Stimulated activated CD8-positive, alpha-beta memory T cell treated with anti-CD3 and anti-CD28 coated beads, Interleukin-2, amount 100 ng/mL, for 1 hour (primary cell): Measurements from ENCODE around the gene FAM177A1.
A peak's percentile ranks its signal among the peaks of the same experiment; 100 is the strongest.
"Not testable (repeated sequence)": the region's sequence is repeated elsewhere in the genome, so short reads cannot be mapped to it uniquely, and the experiment has no call there.

Source experiments
- DNase-seq, 2 donors: peaks; one replicate each; pipeline ENCODE4 v3.0.0-alpha.2; 2020; ENCODE audit warnings: low read depth in 2 of 2

FAM177A1 gene, protein sequence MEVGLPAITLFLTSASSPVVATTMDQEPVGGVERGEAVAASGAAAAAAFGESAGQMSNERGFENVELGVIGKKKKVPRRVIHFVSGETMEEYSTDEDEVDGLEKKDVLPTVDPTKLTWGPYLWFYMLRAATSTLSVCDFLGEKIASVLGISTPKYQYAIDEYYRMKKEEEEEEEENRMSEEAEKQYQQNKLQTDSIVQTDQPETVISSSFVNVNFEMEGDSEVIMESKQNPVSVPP

DNA sequence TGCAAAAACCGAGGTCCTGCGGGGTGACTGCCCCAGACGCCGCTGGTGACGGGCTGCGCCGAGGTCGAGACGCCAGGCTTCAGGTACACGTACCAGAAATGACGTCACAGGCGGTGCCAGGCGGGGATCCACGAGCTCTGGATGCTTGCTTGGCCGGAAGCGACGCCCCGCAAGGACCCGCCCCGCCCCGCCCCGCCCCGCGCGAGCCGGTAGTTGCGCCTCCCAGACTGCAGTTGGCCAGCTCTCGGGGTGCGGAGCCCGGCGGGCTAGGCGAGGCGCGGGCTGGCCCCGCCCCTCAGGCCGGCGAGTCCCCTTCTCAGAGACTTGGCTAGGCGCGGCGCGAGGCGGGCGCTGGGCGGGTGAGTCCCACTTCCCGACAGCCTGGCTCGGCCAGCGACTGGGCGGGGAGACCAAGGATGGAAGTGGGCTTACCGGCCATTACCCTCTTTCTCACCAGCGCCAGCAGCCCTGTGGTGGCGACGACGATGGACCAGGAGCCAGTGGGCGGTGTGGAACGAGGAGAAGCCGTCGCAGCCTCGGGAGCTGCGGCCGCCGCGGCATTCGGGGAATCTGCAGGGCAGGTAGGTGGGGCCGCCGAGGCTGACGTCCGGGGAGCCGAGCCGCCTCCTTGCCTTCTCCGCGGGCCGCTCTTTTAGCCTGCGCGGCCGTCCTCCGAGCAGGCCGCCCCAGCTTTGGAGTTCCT, at the start of gene FAM177A1:
FAM177A1 (plus strand) TSS at position 225 of the 703 bp plus-strand sequence; CDS start at position 417, 192 bp downstream.
- peak; percentile 97 to 98 for DNase-seq

GRCh38 chr14:34997762-34998161, 48.3 kb upstream of the FAM177A1 start:
- no peak for DNase-seq

- DNase-seq: no peak
Observed at GRCh38 chr14:34999500-34999899, 46.6 kb upstream of the FAM177A1 start.

GRCh38 chr14:35001621-35002020, 44.5 kb upstream of the FAM177A1 start:
- DNase-seq: no peak

DNA sequence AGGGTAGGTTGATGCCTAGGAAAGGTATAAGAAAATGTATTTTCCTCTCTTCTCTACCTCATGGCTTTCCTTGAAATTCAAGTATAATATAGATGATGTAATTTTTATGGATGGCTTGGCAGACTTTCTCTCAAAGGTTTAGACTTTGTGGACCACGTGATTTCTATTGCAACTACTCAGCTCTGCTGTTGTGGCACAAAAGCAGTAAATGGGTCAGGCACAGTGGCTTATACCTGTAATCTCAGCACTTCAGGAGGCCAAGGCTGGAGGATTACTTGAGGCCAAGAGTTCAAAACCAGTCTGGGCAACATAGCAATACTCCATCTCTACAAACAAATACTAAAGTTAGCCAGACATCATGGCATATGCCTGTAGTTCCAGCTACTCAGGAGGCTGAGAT, 41.2 kb upstream of the FAM177A1 start:
- DNase-seq: no peak

DNA sequence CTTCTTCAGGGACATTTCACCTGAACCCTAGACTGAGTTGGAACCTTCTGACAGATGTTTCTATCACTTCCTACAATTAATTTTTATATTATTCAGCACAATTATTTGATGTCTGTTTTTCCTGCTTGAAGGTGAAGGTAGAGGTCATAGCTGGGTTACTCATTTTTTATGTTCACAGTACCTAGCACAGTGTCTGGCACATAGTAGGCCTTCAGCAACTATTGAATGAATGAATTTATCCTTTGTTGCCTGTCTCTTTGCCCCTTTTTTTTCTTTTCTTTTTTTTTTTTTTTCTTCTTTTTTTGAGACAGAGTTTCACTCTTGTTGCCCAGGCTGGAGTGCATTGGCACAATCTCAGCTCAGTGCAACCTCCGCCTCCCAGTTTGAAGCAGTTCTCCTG, 29.5 kb upstream of the FAM177A1 start:
- DNase-seq: no peak

DNA sequence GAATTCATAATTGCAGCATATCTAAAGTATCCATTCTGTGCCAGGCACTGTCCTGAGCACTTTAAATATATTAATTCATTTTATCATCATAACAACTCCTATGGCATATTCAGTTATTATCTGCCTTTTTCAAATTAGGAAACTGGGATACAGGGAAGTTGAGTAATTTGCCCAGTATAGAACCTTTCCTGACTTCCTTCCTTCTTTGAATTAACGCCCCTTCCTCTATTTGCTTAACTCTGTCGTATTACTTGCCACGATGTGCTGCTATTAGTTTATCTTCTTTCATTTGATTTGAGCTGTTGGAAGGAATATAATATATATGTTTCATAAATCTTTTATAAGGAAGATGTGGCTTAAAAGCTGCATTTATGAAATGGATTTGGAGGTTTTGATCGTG, 25.4 kb upstream of the FAM177A1 start:
- no peak for DNase-seq

DNA sequence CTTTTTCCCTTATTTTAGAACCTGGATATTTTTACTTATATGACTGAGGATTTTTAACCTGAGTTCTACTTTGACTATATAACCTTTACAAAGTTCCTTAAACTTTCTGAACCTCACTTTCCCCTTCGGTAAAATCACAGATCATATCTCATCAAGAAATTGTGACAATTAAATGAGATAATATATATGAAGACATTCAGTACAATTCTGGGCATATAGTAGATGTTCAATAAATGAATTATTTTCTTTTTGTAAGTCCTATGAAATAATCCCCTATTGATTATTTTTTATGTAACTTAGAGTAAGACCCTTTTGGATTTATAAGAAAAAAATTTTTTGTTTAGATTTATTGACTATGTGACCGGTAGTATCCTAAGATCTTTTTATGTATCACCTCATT, 17.6 kb upstream of the FAM177A1 start:
- no peak for DNase-seq

GRCh38 chr14:35032562-35032961, 13.5 kb upstream of the FAM177A1 start:
- DNase-seq: no peak

DNA sequence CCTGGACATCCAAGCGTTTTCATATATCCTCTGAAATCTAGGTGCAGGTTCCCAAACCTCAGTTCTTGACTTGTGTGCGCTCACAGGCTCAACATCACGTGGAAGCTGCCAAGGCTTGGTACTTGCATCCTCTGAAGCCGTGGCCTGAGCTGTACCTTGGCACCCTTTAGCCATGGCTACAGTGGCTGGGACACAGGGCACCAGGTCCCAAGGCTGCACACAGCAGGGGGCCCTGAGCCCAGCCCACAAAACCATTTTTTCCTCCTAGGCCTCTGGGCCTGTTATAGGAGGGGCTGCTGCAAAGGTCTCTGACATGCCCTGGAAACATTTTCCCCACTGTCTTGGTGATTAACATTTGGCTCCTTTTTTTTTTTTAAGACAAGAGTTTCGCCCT, 11.6 kb upstream of the FAM177A1 start:
- DNase-seq: no peak

DNA sequence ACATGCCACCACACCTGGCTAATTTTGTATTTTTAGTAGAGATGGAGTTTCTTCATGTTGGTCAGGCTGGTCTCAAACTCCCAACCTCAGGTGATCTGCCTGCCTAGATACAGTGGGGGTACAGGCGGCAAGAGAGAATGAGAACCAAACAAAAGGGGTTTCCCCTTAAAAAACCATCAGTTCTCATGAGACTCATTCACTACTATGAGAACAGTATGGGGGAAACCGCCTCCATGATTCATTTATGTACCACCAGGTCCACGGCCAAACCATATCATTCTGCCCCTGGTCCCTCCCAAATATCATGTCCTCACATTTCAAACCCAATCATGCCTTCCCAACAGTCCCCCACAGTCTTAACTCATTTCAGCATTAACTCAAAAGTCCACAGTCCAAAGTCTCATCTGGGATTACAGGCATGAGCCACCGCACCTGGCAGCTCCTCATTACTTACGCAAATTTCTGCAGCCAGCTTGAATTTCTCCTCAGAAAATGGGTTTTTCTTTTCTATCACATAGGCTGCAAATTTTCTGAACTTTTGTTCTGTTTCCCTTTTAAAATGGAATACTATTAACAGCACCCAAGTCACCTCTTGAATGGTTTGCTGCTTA, 11.0 kb upstream of the FAM177A1 start:
- not testable (repeated sequence) for DNase-seq

GRCh38 chr14:35038312-35038711, 7.8 kb upstream of the FAM177A1 start:
- DNase-seq: not testable (repeated sequence)

- no peak for DNase-seq
Observed at GRCh38 chr14:35042632-35043031, 3.4 kb upstream of the FAM177A1 start.

DNA sequence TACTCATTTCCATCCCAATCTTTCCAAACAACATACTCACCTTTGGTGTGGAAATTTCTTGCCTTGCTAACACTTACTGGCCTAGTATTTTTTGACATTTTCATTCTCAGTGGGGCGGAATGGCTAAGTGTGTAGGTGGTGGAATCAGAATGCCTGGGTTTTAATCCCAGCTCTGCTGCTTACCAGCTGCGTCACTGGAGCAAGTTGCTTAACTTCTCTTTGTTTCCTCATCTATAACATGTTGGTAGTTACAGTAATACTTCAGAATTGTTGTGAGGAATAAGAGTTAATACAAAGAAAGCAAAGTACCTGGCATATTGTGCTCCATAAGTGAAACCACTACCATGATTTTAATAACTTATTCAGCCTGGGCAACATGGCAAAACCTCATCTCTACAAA, 3.0 kb upstream of the FAM177A1 start:
- DNase-seq: no peak

- DNase-seq: no peak
Observed at GRCh38 chr14:35044939-35045797, 904 bp upstream of the FAM177A1 start.

GRCh38 chr14:35045798-35046047, 349 bp upstream of the FAM177A1 start:
- DNase-seq: no peak

DNA sequence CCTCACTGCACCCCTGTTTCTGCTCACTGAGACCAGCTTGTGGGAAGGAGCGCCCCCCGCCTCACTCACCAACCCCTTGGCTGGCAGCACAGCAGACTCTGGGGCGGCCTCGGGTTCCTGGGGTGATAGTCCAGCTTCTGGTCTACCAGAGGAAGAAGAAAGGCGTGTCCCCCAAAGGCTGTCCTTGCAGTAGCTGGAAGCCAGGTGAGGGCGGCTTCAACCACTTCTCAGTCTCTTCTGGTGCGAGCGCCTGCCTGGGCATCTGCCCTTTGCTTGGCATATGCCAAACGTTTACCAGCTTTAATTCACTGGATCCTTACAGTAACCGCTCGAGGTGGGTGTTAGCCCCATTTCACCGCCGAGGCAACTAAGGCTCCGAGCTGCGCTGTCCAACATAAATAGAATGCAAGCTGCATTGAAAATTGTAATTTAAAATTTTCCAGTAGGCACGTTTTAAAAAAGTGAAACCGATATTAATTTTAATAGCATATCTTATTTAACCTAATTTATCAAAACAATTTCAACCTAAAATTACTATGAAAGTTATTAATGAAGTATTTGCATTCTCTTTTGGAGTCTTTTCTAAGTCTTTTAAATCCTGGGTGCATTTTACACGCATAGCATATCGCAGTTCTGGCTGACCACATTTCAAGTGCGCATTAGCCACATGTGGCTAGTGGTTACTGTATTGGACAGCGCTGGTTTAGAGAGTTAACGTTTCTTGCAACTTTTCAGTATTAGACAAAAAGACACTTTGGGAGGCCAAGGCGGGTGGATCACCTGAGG, 872 bp downstream of the FAM177A1 start:
- no peak for DNase-seq

DNA sequence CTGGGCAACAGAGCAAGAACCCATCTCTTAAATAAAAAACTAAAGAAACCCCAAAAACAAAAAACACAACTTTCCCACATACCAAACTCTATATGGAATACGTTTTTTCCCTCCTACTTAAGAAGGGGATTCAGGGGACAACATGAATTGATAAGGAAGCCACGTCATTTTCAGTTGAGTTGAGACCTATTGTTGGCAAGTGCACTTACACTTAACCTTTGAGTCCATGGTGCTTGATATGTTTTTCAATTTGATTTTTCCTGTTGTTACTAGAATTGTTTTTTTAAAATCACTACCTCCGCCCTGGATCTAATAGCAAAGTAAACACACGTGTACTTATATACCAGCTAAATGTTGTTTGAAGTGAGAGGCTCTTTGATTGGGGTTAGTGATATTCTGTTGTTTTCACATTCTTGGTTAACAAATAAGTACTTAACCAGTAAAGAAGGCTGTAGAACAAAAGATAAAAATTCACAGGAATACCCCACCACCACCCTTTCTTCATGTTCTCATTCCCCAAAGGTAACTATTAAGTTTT, 2.0 kb downstream of the FAM177A1 start:
- no peak for DNase-seq

- DNase-seq: no peak
Observed at GRCh38 chr14:35050652-35051051, 4.6 kb downstream of the FAM177A1 start.

DNA sequence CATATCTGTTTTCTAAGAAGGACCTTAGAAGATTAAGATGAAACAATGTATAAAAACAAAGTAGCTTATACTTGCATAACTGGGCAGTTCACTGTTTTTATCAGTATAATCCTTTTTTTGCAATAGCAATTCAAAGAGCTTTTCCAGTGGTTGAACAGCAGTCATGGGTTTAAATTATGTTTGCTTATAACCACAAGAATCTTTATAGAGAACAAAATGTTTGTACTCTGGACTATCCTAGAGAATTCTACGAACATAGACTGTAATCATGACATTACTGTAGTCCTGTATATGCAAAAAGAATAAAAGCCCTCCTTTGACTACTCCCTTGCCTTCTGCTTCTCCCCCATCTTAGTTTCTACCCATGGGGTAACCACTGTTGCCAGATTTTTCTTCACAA, 5.7 kb downstream of the FAM177A1 start:
- DNase-seq: no peak

DNA sequence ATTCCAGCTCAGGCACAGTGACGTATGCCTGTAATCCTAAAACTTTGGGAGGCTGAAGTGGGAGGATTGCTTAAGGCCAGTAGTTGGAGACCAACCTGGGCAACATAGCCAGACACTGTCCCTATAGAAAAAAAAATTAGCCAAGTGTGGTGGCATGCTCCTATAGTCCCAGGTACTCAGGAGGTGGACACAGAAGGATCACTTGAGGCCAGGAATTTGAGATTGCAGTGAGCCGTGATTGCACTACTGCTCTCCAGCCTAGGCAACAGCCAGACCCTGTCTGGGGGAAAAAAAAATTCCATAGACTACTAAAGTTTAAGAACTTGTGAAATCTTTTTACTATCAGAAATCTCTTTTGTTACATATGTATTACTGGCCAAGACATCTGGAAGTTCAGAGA, 6.6 kb downstream of the FAM177A1 start:
- no peak for DNase-seq
